GM12878 (cell line): ENCODE data around the gene THAP4.

ENCODE experiments used
- EZH2 ChIP-seq: IDR thresholded peaks from 2 replicates; pipeline ENCODE4 v1.6.1; 2012; ENCODE audit warnings: low read depth, mild to moderate bottlenecking, control low read depth, inconsistent platforms, low read length, borderline replicate concordance; ENCODE audit not compliant: control insufficient read depth
- MYC ChIP-seq: IDR thresholded peaks from 2 replicates; pipeline ENCODE4 v1.6.1; 2011; ENCODE audit warnings: mild to moderate bottlenecking, low read length, moderate library complexity, inconsistent platforms; ENCODE audit not compliant: insufficient read depth, insufficient replicate concordance, insufficient read length, severe bottlenecking
- RAD21 ChIP-seq: IDR thresholded peaks from 2 replicates; pipeline ENCODE4 v1.6.1; 2011; ENCODE audit warnings: mild to moderate bottlenecking, low read depth, low read length, moderate library complexity; ENCODE audit not compliant: insufficient read depth
- USF1 ChIP-seq: IDR thresholded peaks from 2 replicates; pipeline ENCODE4 v1.6.1; 2011; ENCODE audit warnings: borderline replicate concordance, low read depth, mild to moderate bottlenecking, moderate library complexity, mixed read lengths, low read length; ENCODE audit not compliant: insufficient read depth; ENCODE audit errors: extremely low read length
- ZNF24 ChIP-seq: fragments of 450-650 bp; IDR thresholded peaks from 2 replicates; pipeline ENCODE4 v1.6.1; 2017; ENCODE audit warnings: antibody characterized with exemption, mild to moderate bottlenecking
- ZNF274 ChIP-seq: IDR thresholded peaks from one replicate; pipeline ENCODE4 v1.8.0; 2011; ENCODE audit not compliant: insufficient read length, insufficient read depth
- TF ChIP-seq, protein P1 (sequence below), 3 experiments: IDR thresholded peaks in 2 of 3; conservative IDR thresholded peaks in 1 of 3; 2 replicates each; pipeline ENCODE4 v1.5.1; 2011; ENCODE audit warnings: low read depth in 3 of 3, low read length in 3 of 3, mild to moderate bottlenecking in 3 of 3, control low read depth in 2 of 3, moderate library complexity in 2 of 3, inconsistent platforms in 1 of 3, mixed read lengths in 1 of 3; ENCODE audit not compliant: control insufficient read depth in 2 of 3, insufficient read depth in 1 of 3; ENCODE audit errors: extremely low read depth in 1 of 3

DNA sequence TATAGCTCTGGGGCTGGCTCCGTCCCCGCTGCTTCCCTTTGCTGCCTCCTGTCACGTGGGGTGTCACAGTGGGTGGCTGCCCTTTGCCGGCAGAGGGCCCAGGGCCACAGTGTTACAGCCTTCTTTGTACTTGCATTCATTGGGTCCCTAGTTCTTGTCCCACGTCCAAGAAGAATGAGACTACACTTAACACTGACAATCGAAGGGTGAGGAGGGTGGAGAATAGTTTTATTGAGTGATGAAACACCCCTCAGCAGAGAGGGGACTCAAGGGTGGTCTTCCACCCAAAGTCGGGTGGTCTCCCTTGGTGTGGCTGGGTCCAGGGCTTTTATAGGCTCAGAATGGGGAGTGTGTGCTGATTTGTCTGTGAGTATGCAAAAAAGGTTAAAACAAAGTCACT lies 2.4 kb upstream of the THAP4 start:
- TF ChIP-seq ZNF24 (no peak), ZNF274 (no peak), USF1 (no peak), MYC (no peak), EZH2 (no peak), RAD21 (no peak)
- TF ChIP-seq, protein P1, sequence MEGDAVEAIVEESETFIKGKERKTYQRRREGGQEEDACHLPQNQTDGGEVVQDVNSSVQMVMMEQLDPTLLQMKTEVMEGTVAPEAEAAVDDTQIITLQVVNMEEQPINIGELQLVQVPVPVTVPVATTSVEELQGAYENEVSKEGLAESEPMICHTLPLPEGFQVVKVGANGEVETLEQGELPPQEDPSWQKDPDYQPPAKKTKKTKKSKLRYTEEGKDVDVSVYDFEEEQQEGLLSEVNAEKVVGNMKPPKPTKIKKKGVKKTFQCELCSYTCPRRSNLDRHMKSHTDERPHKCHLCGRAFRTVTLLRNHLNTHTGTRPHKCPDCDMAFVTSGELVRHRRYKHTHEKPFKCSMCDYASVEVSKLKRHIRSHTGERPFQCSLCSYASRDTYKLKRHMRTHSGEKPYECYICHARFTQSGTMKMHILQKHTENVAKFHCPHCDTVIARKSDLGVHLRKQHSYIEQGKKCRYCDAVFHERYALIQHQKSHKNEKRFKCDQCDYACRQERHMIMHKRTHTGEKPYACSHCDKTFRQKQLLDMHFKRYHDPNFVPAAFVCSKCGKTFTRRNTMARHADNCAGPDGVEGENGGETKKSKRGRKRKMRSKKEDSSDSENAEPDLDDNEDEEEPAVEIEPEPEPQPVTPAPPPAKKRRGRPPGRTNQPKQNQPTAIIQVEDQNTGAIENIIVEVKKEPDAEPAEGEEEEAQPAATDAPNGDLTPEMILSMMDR (IDR thresholded peaks at IDR 0.05 in 2 of 3, conservative IDR thresholded peaks at IDR 0.05 in 1 of 3; ENCODE audit: control insufficient read depth in 2 of 3, extremely low read depth in 1 of 3, insufficient read depth in 1 of 3, low read depth in 3 of 3, low read length in 3 of 3), result no peak
